K562 (cell line): ENCODE results near the gene ADPRH. TPM values are rescaled to one million over a fixed set of nuclear protein-coding genes. Genes with fewer than 3 reads are reported as not detected.

Experiments used
- ATAC-seq: fragments of 200-7000 bp; cut with Tn5 transposase; 3 replicates; pipeline ENCODE4 v1.9.1; 2020; ENCODE audit warnings: moderate library complexity
- BruUV-seq: library from RNA; stranded (reverse); fragments of 400-500 nt; replicated peaks from 2 replicates; lab custom pipeline; 2021; lab: Mats Ljungman, UMichigan
- CTCF ChIA-PET: fragments of 300-600 bp; formaldehyde crosslinking; extraction: SDS; loops from one replicate; lab custom pipeline; 2021; ENCODE audit warnings: low intra/inter-chr PET ratio; lab: Yijun Ruan, JAX
- POLR2A ChIA-PET: fragments of 300-600, 350-650 bp; sonication (Branson Sonifier 250); formaldehyde crosslinking; extraction: SDS; loops from one replicate; lab custom pipeline; 2021; ENCODE audit warnings: antibody characterized with exemption, inconsistent platforms; lab: Yijun Ruan, JAX
- DNase-seq, 4 experiments: peaks; one replicate each; pipeline versions ENCODE4 v3.0.0 to v3.0.0-alpha.2; 2011 to 2018; ENCODE audit warnings: low spot score in 3 of 4, mixed read lengths in 3 of 4; ENCODE audit errors: extremely low read depth in 1 of 4
- FAIRE-seq: peaks from 2 replicates; lab custom pipeline; 2011; peaks lifted over from hg19 to GRCh38; lab: Jason Lieb, UNC
- H2AFZ ChIP-seq: 2 replicates; pipeline ENCODE4 v1.6.0; 2011; ENCODE audit warnings: low read depth, low read length, control low read depth, inconsistent platforms
- H3K27ac ChIP-seq: fragments of 200-600 bp; 3 replicates; pipeline ENCODE4 v1.8.0; 2011; ENCODE audit warnings: low read depth, mild to moderate bottlenecking, control low read depth, inconsistent platforms, low read length, moderate library complexity, mixed read lengths; ENCODE audit errors: extremely low read depth
- H3K27me3 ChIP-seq, 2 experiments: fragments of 300-600 bp in 1 of 2; 2 replicates in 1 of 2; 3 replicates in 1 of 2; pipeline versions ENCODE4 v1.6.0 to v1.8.0; 2011; ENCODE audit warnings: inconsistent platforms in 2 of 2, low read length in 2 of 2, mild to moderate bottlenecking in 1 of 2, mixed read lengths in 1 of 2, moderate library complexity in 1 of 2; ENCODE audit not compliant: control insufficient read depth in 2 of 2, insufficient read depth in 2 of 2
- H3K36me3 ChIP-seq: fragments of 300-600 bp; 3 replicates; pipeline ENCODE4 v1.8.0; 2011; ENCODE audit warnings: mild to moderate bottlenecking, low read length, inconsistent platforms; ENCODE audit not compliant: control insufficient read depth, insufficient read depth
- H3K4me1 ChIP-seq, 2 experiments: fragments of 200-600 bp in 1 of 2; replicated peaks in 1 of 2; 2 replicates in 1 of 2; 3 replicates in 1 of 2; pipeline versions ENCODE4 v1.5.1 to v1.8.0; 2011; ENCODE audit warnings: inconsistent platforms in 2 of 2, low read length in 2 of 2, mild to moderate bottlenecking in 1 of 2, mixed read lengths in 1 of 2, moderate library complexity in 1 of 2; ENCODE audit not compliant: control insufficient read depth in 2 of 2, insufficient read depth in 2 of 2
- H3K4me2 ChIP-seq: 2 replicates; pipeline ENCODE4 v1.6.1; 2011; ENCODE audit warnings: low read length, control low read depth, inconsistent platforms, mixed read lengths; ENCODE audit not compliant: insufficient read depth
- H3K4me3 ChIP-seq: fragments of 200-600 bp; sonication (generic), shearing (Covaris generic); 2 replicates; pipeline ENCODE4 v1.5.1; 2016; ENCODE audit warnings: control low read depth, inconsistent platforms
- H3K79me2 ChIP-seq: fragments of 200-600 bp; 3 replicates; pipeline ENCODE4 v1.8.0; 2011; ENCODE audit warnings: low read length, inconsistent platforms; ENCODE audit not compliant: control insufficient read depth, insufficient read depth
- H3K9ac ChIP-seq, 2 experiments: 2 replicates each; pipeline versions ENCODE4 v1.6.0 to v1.6.1; 2011; ENCODE audit warnings: low read depth in 2 of 2, low read length in 2 of 2, control low read depth in 1 of 2, inconsistent platforms in 1 of 2, mild to moderate bottlenecking in 1 of 2, mixed read lengths in 1 of 2; ENCODE audit not compliant: insufficient read depth in 1 of 2
- H3K9me1 ChIP-seq: one replicate; pipeline ENCODE4 v1.6.0; 2011; ENCODE audit warnings: inconsistent platforms, mild to moderate bottlenecking, low read length, moderate library complexity; ENCODE audit not compliant: control insufficient read depth, insufficient read depth
- H3K9me3 ChIP-seq: replicated peaks from 2 replicates; pipeline ENCODE4 v1.5.1; 2011; ENCODE audit warnings: low read depth, low read length, inconsistent platforms; ENCODE audit not compliant: control insufficient read depth, insufficient read depth
- H4K20me1 ChIP-seq: replicated peaks from 2 replicates; pipeline ENCODE4 v1.6.1; 2011; ENCODE audit warnings: low read length, inconsistent platforms, mixed read lengths; ENCODE audit not compliant: control insufficient read depth, insufficient read depth
- CXXC5 ChIP-seq: fragments of 250-450 bp; sonication (Bioruptor Pico); IDR thresholded peaks from 2 replicates; pipeline ENCODE4 v1.8.0; 2022; ENCODE audit warnings: inconsistent platforms, mild to moderate bottlenecking, moderate library complexity
- FOXA3 ChIP-seq, 2 experiments: fragments of 450-650 bp in 1 of 2; sonication (generic) in 1 of 2; formaldehyde crosslinking; IDR thresholded peaks in 1 of 2; conservative IDR thresholded peaks in 1 of 2; 2 replicates each; pipeline versions ENCODE4 v1.4.0 to v1.8.0; 2020 to 2022; ENCODE audit warnings: mild to moderate bottlenecking in 2 of 2, missing genetic modification reagents in 1 of 2
- FOXO4 ChIP-seq: fragments of 450-650 bp; formaldehyde crosslinking; IDR thresholded peaks from 2 replicates; pipeline ENCODE4 v1.4.0; 2020; ENCODE audit warnings: mild to moderate bottlenecking, moderate library complexity
- HCFC1 ChIP-seq: IDR thresholded peaks from 2 replicates; pipeline ENCODE4 v1.6.1; 2012; ENCODE audit warnings: low read depth, low read length, improper control_type of control experiment
- KAT7 ChIP-seq: sonication (generic); formaldehyde crosslinking; IDR thresholded peaks from 2 replicates; pipeline ENCODE4 v1.8.0; 2022; ENCODE audit warnings: missing genetic modification reagents, mild to moderate bottlenecking, borderline replicate concordance
- MED1 ChIP-seq: sonication (generic); formaldehyde crosslinking; IDR thresholded peaks from 2 replicates; pipeline ENCODE4 v1.8.1; 2023; ENCODE audit warnings: missing genetic modification reagents, borderline replicate concordance
- NCOA4 ChIP-seq: fragments of 450-650 bp; IDR thresholded peaks from 2 replicates; pipeline ENCODE4 v1.6.1; 2018; ENCODE audit warnings: mild to moderate bottlenecking; ENCODE audit not compliant: partially characterized antibody
- NEUROD1 ChIP-seq: fragments of 150-350 bp; IDR thresholded peaks from 2 replicates; pipeline ENCODE4 v1.6.1; 2014; ENCODE audit warnings: borderline replicate concordance, low read length, low read depth; ENCODE audit not compliant: partially characterized antibody
- NKRF ChIP-seq: fragments of 450-650 bp; IDR thresholded peaks from 2 replicates; pipeline ENCODE4 v1.6.1; 2016; ENCODE audit warnings: borderline replicate concordance
- PCBP2 ChIP-seq: fragments of 200-400 bp; formaldehyde crosslinking; IDR thresholded peaks from 2 replicates; pipeline ENCODE4 v1.6.1; 2018; ENCODE audit warnings: low read length, low read depth, mild to moderate bottlenecking, moderate library complexity; ENCODE audit not compliant: poor library complexity, severe bottlenecking
- POLR2A ChIP-seq: fragments of 450-650 bp; conservative IDR thresholded peaks from 2 replicates; pipeline ENCODE4 v1.6.1; 2016
- RBM14 ChIP-seq: fragments of 200-400 bp; formaldehyde crosslinking; IDR thresholded peaks from 2 replicates; pipeline ENCODE4 v1.6.1; 2018; ENCODE audit warnings: low read depth, mild to moderate bottlenecking, low read length, moderate library complexity, borderline replicate concordance; ENCODE audit not compliant: insufficient read depth
- TCFL5 ChIP-seq: fragments of 250-450 bp; sonication (Bioruptor Pico); conservative IDR thresholded peaks from 2 replicates; pipeline ENCODE4 v1.6.1; 2021; ENCODE audit warnings: mild to moderate bottlenecking, moderate library complexity, matching md5 sums
- ZBTB34 ChIP-seq: fragments of 250-450 bp; sonication (Bioruptor Pico); IDR thresholded peaks from 2 replicates; pipeline ENCODE4 v1.8.0; 2021; ENCODE audit warnings: mild to moderate bottlenecking, moderate library complexity
- ZC3H4 ChIP-seq: sonication (generic); formaldehyde crosslinking; IDR thresholded peaks from 2 replicates; pipeline ENCODE4 v1.9.0; 2021; ENCODE audit warnings: missing genetic modification reagents, borderline replicate concordance
- ZFP1 ChIP-seq: fragments of 450-650 bp; formaldehyde crosslinking; IDR thresholded peaks from 2 replicates; pipeline ENCODE4 v1.4.0; 2020; ENCODE audit warnings: mild to moderate bottlenecking, mixed read lengths
- ZKSCAN3 ChIP-seq: fragments of 250-450 bp; sonication (Bioruptor Pico); IDR thresholded peaks from 2 replicates; pipeline ENCODE4 v1.4.0; 2020
- ZNF668 ChIP-seq: fragments of 250-450 bp; sonication (Bioruptor Pico); IDR thresholded peaks from 2 replicates; pipeline ENCODE4 v1.8.0; 2022; ENCODE audit warnings: mild to moderate bottlenecking, inconsistent platforms
- ZNF778 ChIP-seq: fragments of 450-650 bp; formaldehyde crosslinking; IDR thresholded peaks from 2 replicates; pipeline ENCODE4 v1.4.0; 2020; ENCODE audit warnings: mild to moderate bottlenecking, moderate library complexity
- WGBS: fragments of 100-300 bp; shearing (Covaris generic); methylation state at CpG from one replicate; pipeline ENCODE4 v1.1.6; 2016; ENCODE audit warnings: low coverage, mixed read lengths; ENCODE audit not compliant: insufficient coverage; ENCODE audit errors: missing lambda C conversion rate; 5-methylcytosine and 5-hydroxymethylcytosine counted together
- in situ Hi-C: fragments of 300-500 bp; cut with MboI; formaldehyde crosslinking; loops from 4 replicates; pipeline ENCODE4 v1.15.0; 2018; ENCODE audit warnings: inconsistent platforms, mixed read lengths
- intact Hi-C: fragments of 100-400 bp; cut with micrococcal nuclease; formaldehyde crosslinking; loops from 2 replicates; pipeline ENCODE4 v1.14.2; 2022
- polyA plus RNA-seq, 8 experiments: library from polyadenylated mRNA; depleted of rRNA in 4 of 8; stranded (reverse) in 5 of 8; unstranded in 3 of 8; fragments of >200 nt; fragmentation: Nextera tagmentation in 2 of 8; fragmentation: Illumina TruSeq in 1 of 8; extraction: Ambion mirVana in 2 of 8; extraction: Trizol in 1 of 8; gene quantifications; 2 replicates each; pipeline versions ENCODE4 v1.2.1 to v1.2.3, GENCODE V29; 2011 to 2014; ENCODE audit warnings: inconsistent platforms in 1 of 8, missing spikeins in 1 of 8
- total RNA-seq, 7 experiments: library from RNA; depleted of rRNA in 6 of 7; stranded (reverse); fragments of >200 nt in 6 of 7; fragmentation: Illumina TruSeq in 2 of 7; extraction: Trizol in 2 of 7; gene quantifications; 2 replicates each; pipeline versions ENCODE4 v1.2.1 to v1.2.3, GENCODE V29; 2011 to 2021; ENCODE audit warnings: low replicate concordance in 1 of 7

The ADPRH gene
- total and polyA plus RNA-seq, 9 of the 15 experiments (the other 6 are each of a cell fraction or from before 2014, with no cell fraction given): 0.01 to 1.4 (median 0.65) TPM

GRCh38 chr3:119571230-119571629 is 8.1 kb upstream of the ADPRH start:
- WGBS: 83% methylated on average over 1 of the region's 1 CpG
- Histone ChIP-seq H3K9me1 (no peaks in the 10 kb centered on the region), H3K4me2 (no peak overlapping the region), H3K9ac (no peak overlapping the region), H3K4me3 (no peak overlapping the region), H3K4me1 (no peaks in the 10 kb centered on the region; a peak in 2 of 5 replicates), H4K20me1 (no peaks in the 10 kb centered on the region), H3K27ac (no peak overlapping the region), H3K79me2 (no peaks in the 10 kb centered on the region), H2AFZ (no peak overlapping the region), H3K27me3 (no peaks in the 10 kb centered on the region), H3K9me3 (no peaks in the 10 kb centered on the region), H3K36me3 (no peaks in the 10 kb centered on the region)
- in situ Hi-C loops: no loop called here
- intact Hi-C loops: no loop called here
- FAIRE-seq (no peak), DNase-seq (no peak), ATAC-seq (no peak)
- no TSS peak for BruUV-seq
- POLR2A ChIA-PET: interaction anchor here (0.7 kb wide), 1 partner anchor 17 kb away, joined by 3 read pairs; no protein-coding TSS in a partner anchor
- CTCF ChIA-PET: no interaction called here
- TF ChIP-seq ZKSCAN3 (CRISPR knock-in tag): no peak
- no peak for TF ChIP-seq KAT7
- no peak for TF ChIP-seq ZFP1 (CRISPR knock-in tag)
- no peak for TF ChIP-seq ZC3H4 (CRISPR knock-in tag)
- TF ChIP-seq ZBTB34 (CRISPR knock-in tag): no peak
- no peak for TF ChIP-seq NKRF
- TF ChIP-seq NCOA4: no peak
- no peak for TF ChIP-seq FOXA3 (CRISPR knock-in tag; conservative IDR thresholded peaks at IDR 0.05 in 1 of 2, IDR thresholded peaks at IDR 0.05 in 1 of 2)
- no peak for TF ChIP-seq ZNF668 (CRISPR knock-in tag)
- no peak for TF ChIP-seq TCFL5 (CRISPR knock-in tag)
- TF ChIP-seq MED1 (CRISPR knock-in tag): no peak
- no peak for TF ChIP-seq PCBP2
- no peak for TF ChIP-seq NEUROD1
- no peak for TF ChIP-seq POLR2A
- no peak for TF ChIP-seq HCFC1
- TF ChIP-seq FOXO4 (CRISPR knock-in tag): no peak
- TF ChIP-seq RBM14: no peak
- no peak for TF ChIP-seq CXXC5 (CRISPR knock-in tag)
- no peak for TF ChIP-seq ZNF778 (CRISPR knock-in tag)
